ENCODE data around the gene TIMP2. TPM values are rescaled to one million over a fixed set of nuclear protein-coding genes. Genes with fewer than 3 reads are reported as not detected.

TIMP2 gene
- total RNA-seq, 4 donors from 2014 or later, result 32.2 to 70.7 (median 54.6) TPM

DNA sequence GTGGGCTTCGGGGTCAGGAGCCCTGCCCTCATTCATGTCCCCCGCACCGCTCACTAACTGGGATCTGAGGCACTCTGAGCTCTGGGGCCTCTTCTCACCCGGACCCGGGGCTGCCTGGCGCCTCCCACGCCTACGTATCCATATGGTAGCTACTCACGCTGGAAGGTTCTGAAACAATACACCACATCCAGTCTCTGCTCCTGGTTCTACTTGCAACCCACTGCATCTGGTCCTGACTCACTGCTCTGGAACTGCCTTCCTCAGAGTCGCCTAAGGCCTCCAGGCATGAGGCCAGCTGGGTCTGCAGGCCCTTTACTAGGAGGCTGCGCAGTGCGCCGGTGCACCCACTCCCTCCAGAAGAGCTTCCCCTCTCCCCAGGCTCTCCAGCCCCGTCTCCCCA, 102.6 kb downstream of the TIMP2 start:
- no peak overlapping the region for H3K4me3 ChIP-seq
- no peaks in the 10 kb centered on the region for H3K9me3 ChIP-seq
- H3K4me1 ChIP-seq, result peaks cover 0 to 3% (median 0%) of the 10 kb centered on the region in 4 donors
- in situ Hi-C loops (cut with MboI; ENCODE audit: low pct_ligation_motif_present in 1 of 4, low pct_unique_long_range_greater_than_20kb in 1 of 4, low sequenced_read_pairs in 3 of 4) (loop anchor here in 1 of 4 donors (25.0 kb wide), 1 partner anchor 335 kb away; no protein-coding TSS in a partner anchor), intact Hi-C loops (cut with DNase I; ENCODE audit: low total_unique reads) (no loop called here)
- peaks cover 0 to 74% (median 28%) of the 10 kb centered on the region in 4 donors for H3K36me3 ChIP-seq
- no peak overlapping the region for H3K27ac ChIP-seq
- DNase-seq, result no peak
- TF ChIP-seq, protein P1, sequence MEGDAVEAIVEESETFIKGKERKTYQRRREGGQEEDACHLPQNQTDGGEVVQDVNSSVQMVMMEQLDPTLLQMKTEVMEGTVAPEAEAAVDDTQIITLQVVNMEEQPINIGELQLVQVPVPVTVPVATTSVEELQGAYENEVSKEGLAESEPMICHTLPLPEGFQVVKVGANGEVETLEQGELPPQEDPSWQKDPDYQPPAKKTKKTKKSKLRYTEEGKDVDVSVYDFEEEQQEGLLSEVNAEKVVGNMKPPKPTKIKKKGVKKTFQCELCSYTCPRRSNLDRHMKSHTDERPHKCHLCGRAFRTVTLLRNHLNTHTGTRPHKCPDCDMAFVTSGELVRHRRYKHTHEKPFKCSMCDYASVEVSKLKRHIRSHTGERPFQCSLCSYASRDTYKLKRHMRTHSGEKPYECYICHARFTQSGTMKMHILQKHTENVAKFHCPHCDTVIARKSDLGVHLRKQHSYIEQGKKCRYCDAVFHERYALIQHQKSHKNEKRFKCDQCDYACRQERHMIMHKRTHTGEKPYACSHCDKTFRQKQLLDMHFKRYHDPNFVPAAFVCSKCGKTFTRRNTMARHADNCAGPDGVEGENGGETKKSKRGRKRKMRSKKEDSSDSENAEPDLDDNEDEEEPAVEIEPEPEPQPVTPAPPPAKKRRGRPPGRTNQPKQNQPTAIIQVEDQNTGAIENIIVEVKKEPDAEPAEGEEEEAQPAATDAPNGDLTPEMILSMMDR (IDR thresholded peaks at IDR 0.05), result no peak
- TF ChIP-seq EP300 (IDR thresholded peaks at IDR 0.05; ENCODE audit: low read depth) (no peak), POLR2A (IDR thresholded peaks at IDR 0.05) (no peak), POLR2AphosphoS5 (IDR thresholded peaks at IDR 0.05) (no peak)
- no peaks in the 10 kb centered on the region for H3K27me3 ChIP-seq
- WGBS, 2 donors (ENCODE audit: low coverage in 1 of 2), result 92% methylated on average over 14 of the region's 14 CpGs; no CpG with 5 or more reads in 1 of the 2 donors

DNA sequence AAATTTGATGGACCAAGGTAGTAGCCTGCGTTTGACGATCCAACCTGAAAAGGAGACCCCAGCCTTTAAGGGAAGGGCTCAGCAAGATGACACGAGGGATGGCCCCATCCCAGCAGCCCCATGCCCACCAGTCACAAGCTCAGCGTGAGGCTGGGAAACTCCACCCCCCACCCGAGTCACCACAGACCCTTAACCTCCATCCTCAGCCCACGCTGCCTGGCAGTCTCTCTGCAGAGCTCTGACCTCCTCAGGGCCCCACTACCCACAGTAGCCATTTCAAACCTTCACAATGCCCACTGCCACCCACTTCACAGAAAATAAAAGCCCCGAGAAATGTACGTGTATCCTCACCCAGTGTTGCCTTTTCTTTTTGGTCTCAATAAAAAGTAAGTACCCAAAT, 103.2 kb downstream of the TIMP2 start:
- no peak overlapping the region for H3K4me3 ChIP-seq
- 94% methylated on average over 8 of the region's 8 CpGs; no CpG with 5 or more reads in 1 of the 2 donors for WGBS, 2 donors (ENCODE audit: low coverage in 1 of 2)
- TF ChIP-seq, protein P1 (IDR thresholded peaks at IDR 0.05), result no peak
- no peak for TF ChIP-seq POLR2AphosphoS5 (IDR thresholded peaks at IDR 0.05)
- TF ChIP-seq EP300 (IDR thresholded peaks at IDR 0.05; ENCODE audit: low read depth), result no peak
- TF ChIP-seq POLR2A (IDR thresholded peaks at IDR 0.05), result no peak
- no peak overlapping the region for H3K27ac ChIP-seq
- peaks cover 0 to 74% (median 29%) of the 10 kb centered on the region in 4 donors for H3K36me3 ChIP-seq
- no peak for DNase-seq
- no peaks in the 10 kb centered on the region for H3K9me3 ChIP-seq
- intact Hi-C loops (cut with DNase I; ENCODE audit: low total_unique reads), result no loop called here
- in situ Hi-C loops (cut with MboI; ENCODE audit: low pct_ligation_motif_present in 1 of 4, low pct_unique_long_range_greater_than_20kb in 1 of 4, low sequenced_read_pairs in 3 of 4), result loop anchor here in 1 of 4 donors (25.0 kb wide), 1 partner anchor 335 kb away; no protein-coding TSS in a partner anchor
- no peaks in the 10 kb centered on the region for H3K27me3 ChIP-seq
- peaks cover 0 to 3% (median 0%) of the 10 kb centered on the region in 4 donors for H3K4me1 ChIP-seq

GRCh38 chr17:78820841-78821240, 104.3 kb downstream of the TIMP2 start:
- in situ Hi-C loops (cut with MboI; ENCODE audit: low pct_ligation_motif_present in 1 of 4, low pct_unique_long_range_greater_than_20kb in 1 of 4, low sequenced_read_pairs in 3 of 4), result loop anchor here in 1 of 4 donors (25.0 kb wide), 1 partner anchor 334 kb away; no protein-coding TSS in a partner anchor
- 95% methylated on average over 13 of the region's 13 CpGs; no CpG with 5 or more reads in 1 of the 2 donors for WGBS, 2 donors (ENCODE audit: low coverage in 1 of 2)
- peaks cover 0 to 65% (median 28%) of the 10 kb centered on the region in 4 donors for H3K36me3 ChIP-seq

More at GRCh38 chr17:78820841-78821240, 104.3 kb downstream of the TIMP2 start:
- DNase-seq, result no peak
- intact Hi-C loops (cut with DNase I; ENCODE audit: low total_unique reads), result no loop called here
- TF ChIP-seq EP300 (IDR thresholded peaks at IDR 0.05; ENCODE audit: low read depth) (no peak), POLR2A (IDR thresholded peaks at IDR 0.05) (no peak)
- TF ChIP-seq, protein P1 (IDR thresholded peaks at IDR 0.05), result no peak
- Histone ChIP-seq H3K9me3 (no peaks in the 10 kb centered on the region), H3K4me1 (peaks cover 0 to 3% (median 0%) of the 10 kb centered on the region in 4 donors), H3K27ac (no peak overlapping the region), H3K27me3 (no peaks in the 10 kb centered on the region), H3K4me3 (no peak overlapping the region)
